HK-2 (cell line): ENCODE measurements around the gene LRRC7.
"Not testable (repeated sequence)": the region's sequence is repeated elsewhere in the genome, so short reads cannot be mapped to it uniquely, and the experiment has no call there.

ENCODE experiments used
- DNase-seq: peaks from one replicate; pipeline ENCODE4 v3.0.0-alpha.2; 2018; ENCODE audit not compliant: unreplicated experiment

LRRC7 gene

DNA sequence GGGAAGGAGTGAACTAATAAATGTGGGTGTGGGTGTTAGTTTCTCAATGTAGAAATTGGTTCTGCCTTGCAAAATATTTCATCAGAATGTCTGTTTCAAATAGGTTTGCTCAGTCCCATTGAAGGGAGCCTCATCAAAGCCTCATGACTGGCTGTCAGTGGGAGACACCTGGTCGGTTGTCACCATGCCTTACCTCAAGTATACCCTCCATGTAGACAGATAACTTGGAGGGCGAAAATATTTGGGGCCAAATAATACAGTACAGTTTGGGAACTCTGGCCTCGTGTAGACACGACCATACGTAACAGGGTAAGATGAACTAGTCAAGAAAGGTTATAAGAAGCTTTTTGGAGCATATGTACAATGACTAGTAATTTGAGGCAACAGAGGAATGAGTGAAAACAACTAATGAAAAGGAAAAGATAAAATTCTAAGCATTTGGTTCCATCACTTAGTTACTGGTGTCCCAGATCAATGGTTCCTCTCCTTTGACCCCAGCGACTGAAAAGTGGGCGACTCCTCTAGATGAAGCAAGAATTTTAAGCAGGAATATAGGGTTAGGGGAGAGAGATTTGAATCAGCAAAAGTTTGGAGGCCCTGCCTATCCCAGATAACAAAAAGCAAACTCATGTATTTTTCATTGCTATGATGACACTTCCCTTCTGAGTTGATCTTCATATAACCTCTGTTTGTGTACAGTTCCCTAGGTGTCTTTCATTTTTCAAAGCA lies 473.8 kb downstream of the LRRC7 start:
- DNase-seq = no peak

DNA sequence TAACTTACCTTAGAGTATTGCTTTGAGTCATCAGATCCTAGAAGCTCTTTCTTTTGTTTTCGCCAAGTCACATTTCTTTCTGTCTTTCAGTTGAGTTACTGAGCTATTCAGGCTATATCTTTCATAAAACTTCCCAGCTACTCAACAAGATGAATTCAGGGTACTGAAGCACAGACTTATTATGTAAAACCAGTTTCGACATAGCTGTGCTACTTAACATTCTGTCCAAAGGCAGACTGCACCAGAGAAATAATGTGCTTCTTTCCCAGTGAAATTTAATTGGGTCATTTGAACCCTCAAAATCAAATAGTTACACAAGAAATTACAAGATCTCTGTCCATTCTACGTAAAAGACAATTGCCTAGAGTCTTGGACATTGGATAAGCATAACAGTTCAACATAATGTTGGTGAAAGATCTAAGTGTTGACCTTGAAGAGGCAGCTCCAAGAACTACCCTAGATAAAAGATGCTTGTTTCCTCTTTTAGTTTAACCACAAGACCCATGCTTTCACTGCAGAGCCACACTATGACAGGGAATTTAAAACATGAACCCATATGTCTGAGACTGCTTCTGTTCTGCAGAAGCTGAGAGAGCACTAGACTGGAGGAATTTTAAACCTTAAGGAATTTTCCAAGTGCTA lies 474.5 kb downstream of the LRRC7 start:
- no peak for DNase-seq

DNA sequence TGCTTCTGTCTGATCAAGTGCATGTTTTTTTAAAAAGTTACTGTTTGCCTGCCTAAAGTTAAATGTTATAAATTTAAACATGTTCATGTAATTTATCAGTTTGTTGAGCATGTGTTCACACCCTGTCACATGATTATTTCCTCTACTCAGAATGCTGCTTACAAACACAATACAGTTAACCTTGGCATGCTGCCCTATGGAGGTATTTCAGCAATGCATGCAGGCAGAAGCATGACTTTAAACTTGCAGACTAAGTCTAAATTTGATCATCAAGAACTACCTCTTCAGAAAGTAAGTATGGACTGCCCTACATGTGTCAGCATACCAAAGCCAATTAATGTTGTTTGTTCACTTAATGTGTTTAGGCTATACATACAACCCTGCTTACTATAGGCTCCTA lies 476.1 kb downstream of the LRRC7 start:
- no peak for DNase-seq

DNA sequence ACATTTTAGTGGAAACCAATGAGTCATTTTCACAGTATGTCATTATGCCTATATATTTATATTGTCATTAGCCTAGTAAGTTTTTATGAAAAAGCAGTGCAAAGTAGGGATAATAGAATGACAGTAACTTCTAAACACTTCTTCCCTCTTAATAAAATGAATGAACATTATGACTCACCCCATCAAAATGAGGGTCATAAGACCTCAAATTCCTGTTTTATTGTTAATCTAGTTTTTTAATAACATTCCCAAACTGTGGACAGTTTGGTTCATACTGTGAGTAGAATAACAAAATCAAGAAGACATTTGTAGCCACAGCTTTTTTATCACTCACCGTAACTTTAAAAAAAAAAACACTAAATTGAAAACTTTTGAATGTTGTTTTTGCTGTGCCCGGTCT lies 477.1 kb downstream of the LRRC7 start:
- no peak for DNase-seq

DNA sequence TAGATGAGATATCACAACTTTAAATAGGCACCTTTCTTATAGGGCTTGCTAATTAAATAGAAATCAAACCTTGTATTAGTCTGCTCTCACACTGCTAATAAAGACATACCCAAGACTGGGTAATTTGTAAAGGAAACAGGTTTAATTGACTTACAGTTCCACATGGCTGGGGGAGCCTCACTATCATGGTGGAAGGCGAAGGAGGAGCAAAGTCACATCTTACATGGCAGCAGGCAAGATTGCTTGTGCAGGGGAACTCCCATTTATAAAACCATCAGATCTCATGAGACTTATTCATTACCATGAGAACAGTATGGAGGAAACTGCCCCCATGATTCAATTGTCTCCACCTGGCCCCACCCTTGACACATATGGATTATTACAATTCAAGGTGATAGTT lies 477.9 kb downstream of the LRRC7 start:
- not testable (repeated sequence) for DNase-seq

DNA sequence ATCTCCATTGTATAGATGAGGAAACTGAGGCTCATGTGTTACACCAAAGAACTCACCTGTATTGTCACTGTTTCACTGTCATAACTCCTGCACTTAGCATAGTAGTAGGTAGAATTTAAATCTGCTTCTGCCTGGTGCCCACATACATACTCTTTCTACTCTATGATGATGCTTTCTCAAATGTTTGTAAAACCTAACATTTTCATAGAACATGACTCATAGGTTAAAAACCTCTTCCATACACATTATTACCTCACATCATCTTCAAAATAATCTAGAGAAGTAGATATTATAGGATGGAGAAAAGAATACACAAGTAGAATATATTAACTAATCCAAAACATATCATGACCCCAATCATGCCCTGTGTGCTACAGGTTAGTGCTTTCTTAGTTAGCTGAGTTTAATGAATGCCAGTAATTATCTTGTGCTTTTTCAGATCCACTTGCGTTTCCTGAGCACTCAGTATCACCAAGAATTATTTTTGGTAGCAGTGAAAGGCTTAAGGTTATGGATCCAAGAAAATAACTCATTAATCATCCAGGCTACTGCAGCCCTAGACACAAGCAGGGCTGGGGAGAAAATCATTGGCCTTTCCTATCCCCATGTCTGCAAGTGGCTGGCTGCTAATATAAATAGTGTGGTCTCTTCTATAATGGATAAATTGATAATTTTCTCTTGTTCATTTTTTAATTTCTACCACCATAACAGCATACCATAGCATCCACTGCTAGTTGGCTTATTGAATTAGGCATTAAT lies 480.8 kb downstream of the LRRC7 start:
- no peak for DNase-seq

DNA sequence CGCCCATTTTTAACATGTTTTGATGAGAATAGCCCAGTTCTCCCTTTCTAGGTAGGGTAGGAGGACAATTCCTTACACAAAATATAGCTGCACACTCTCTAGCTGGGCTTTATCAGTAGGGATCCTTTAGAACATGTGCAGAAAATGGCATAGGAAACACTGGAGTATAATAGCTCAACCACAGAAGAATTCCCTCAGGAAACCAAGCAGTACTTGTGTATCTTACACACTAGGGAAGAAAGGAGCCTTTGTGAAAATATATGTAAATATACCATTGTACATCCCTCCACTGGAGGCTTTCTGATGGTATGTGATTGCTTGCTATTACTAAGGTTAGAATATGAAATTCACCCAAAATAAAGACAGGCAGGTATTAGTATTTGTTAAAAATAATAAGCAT lies 484.2 kb downstream of the LRRC7 start:
- no peak for DNase-seq

DNA sequence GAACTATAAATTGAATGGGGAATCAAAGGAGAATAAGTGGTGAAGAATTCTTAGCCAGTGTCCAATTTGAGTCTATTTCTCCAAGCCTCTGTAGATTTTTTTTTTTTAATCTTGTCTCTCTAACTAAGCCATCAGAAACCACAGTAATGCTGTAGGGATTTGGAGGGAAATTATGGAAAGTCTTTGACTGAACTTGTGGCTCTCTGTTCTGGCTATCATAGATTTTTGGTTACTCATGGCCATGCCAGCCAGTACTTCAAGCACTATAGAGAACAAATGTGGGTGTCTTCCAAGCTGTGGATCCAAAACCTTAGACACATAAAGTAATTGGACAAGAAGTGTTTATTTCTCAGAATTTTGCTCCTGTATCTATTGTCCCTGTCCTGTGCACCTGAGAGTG lies 489.8 kb downstream of the LRRC7 start:
- no peak for DNase-seq

DNA sequence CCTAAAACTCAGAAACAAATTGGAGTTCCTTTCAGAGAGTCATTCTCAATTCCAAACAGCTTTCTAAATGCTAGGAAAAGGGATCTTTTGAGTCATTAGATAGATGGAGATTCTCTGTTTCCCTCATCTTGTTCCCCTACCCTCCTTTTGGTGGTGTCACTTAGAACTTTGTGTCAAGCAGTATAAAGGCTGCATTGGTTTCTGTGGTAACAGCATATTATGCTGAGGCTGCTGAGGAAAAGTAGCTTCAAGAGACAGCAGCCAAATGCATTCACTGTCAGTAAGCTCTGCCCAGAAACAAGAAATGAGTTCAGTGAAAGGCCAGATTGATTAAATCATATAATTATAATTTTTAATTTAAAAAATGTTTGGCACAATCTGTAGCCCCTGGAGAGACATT lies 493.5 kb downstream of the LRRC7 start:
- DNase-seq = no peak

DNA sequence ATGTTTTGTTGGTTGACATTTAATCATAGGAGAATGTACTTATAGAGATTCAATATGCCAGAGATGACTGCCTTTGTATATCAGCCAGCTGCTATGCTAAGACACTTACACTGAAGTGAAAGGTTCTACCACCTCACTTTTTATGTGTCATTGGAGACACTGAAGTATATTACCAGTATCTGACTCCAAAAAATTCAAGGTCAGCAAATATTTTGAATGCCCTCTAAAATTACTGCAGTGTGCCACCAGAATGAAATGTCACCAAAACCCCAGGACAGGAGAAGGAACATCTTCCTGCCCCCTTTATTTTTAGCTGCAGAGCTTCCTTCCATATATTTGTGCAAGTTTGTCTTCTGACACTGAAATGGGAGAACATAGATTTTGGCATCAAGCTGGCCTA lies 496.1 kb downstream of the LRRC7 start:
- no peak for DNase-seq

DNA sequence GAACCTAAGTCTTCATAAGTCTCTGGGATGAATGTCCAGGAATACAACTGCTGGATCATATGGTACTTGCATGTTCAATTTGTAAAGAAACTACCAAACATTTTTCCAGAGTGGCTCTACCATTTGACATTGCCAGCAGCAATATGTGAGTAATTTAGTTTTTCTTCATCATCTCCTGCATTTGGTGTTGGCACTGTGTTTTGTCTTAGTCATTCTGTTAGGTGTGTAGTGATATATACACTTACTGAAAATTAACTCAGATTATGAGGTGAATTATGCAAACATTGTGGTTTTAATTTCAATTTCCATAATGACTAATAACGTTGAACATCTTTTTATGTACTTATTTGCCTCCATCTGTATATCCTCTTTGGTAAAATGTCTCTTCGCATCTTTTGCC lies 499.0 kb downstream of the LRRC7 start:
- no peak for DNase-seq

DNA sequence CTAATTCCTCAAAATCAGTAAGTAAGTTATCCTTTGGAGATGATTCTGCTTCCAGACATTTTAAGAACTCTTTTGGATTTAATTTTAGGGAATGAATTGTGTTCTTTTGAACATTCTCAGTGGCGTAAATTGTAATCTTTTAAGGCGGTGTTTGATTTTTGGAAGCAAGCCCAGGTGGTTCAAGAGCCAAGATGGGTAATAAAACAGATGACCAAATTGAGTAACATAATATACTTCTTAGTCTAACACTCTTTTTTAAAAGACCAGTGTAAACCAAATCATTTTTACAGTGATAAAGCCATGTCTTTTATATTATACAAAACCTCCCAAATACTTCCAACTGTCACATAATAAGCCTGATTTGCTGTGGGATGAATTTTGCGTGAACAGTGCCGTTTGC lies 503.9 kb downstream of the LRRC7 start:
- DNase-seq = no peak

DNA sequence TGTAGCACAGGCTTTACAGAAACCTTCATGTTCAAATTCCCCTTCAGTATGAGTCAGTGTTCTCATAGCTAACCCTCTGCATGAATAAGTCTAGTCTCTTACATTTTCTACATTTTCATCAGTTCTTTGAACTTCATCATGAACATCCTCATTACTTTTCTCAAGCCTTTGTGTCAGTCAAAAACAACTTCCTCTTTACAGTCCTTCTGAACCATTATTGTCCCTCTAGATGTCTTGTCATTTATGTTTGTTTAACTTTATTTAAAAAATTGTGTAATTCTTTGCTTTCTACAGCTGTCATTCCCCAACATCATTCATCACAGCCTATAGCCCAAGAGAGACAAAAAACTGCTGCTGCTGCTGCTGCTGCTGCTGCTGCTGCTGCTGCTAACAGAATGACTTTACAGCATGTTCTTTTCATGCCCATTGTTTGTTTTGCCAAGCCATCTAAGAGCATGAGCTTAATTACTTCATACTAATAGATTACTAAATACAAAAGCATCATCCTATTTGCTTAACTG lies 504.6 kb downstream of the LRRC7 start:
- DNase-seq = no peak

DNA sequence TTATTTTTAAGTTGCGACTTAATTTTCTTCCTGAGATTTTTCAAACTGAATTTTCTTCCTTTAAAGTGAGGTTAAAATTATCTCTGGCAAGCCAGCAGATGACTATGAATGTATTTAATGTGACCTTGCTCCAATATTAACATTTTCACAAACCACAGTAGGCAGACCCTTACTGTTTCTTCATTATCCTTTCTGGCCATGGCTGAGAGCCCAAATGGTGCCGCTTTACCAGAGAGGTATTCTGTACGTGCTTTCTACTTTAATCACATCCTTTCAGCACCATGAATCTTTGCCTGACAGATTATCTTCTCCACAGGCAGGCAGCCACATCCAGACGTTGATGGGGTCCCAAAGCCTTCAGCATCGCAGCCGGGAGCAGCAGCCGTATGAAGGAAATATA lies 508.0 kb downstream of the LRRC7 start:
- DNase-seq = no peak

DNA sequence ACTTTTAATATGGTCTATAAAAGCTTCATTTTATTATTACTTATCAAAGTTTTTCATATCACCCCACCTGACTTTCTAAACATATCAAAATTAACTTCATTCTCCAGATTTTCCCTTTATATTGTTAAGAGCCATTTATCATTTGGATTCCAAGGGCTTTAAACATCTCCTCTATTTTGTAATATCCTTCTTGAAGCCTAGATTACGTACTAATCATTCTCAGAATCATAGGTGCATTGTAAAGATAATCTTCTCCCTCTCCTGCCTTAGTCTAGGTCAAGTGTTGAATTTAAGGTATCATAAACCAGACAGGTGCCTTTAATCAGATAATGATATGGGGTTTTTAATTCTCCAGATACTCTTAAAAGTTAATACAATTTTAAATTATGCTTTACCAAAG lies 509.3 kb downstream of the LRRC7 start:
- DNase-seq = no peak

DNA sequence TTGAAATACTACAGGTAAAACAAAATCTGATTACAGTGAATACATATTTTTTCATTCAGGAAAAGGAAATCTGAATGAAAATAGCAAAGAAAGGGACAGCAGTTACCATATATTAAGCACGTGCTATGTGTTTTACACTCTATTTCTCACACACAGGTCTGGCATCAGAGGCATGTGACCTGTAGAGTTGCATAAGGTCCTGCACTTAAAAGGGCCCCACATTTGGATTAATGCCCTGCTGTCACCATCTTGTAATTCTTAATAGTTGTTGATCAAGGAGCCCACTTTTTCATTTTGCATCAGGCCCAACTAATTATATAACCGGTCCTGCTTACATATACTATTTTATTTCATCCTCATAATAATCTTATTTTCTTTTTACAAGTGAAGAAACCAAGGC lies 511.8 kb downstream of the LRRC7 start:
- no peak for DNase-seq

DNA sequence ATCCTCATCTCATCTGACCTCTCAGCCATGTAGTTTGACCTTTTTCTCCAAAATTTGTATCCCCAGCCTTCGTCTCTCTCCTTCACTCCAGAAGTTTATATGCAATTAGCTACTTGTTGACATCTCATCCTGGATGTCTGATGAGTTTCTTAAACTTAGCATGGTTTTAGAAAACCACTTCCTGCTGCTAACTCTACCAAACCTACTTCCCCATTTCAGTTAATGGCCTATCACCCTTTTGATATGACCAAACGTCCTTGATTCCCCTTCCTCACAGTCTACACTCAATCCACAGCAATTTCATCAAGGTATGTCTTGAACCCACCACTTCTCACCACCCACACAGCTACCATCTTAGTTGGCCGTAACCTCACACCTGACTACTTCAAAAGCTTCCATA lies 515.8 kb downstream of the LRRC7 start:
- DNase-seq = no peak

DNA sequence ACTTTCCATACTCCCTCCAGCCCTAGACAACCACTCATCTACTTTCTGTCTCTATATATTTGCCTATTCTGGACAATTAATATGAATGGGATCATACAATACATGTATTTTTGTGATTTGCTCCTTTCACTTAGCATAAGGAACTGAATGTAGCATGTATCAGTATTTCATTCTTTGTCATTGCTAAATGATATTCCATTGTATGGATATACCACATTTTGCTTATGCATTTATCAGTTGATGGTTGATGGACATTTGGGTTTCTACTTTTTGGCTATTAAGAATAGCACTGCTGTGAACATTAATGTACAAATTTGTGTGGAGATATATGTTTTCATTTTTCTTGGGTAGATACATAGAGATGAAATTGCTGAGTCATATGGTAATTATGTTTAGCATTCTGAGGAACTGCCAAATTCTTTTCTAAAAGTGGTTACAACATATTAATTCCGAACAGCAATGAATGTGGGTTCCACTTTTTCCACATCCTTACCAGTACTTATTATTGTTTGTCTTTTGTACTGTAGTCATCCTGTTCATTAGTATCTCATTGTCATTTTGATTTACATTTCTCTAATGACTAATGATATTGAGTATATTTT lies 516.7 kb downstream of the LRRC7 start:
- DNase-seq = no peak

DNA sequence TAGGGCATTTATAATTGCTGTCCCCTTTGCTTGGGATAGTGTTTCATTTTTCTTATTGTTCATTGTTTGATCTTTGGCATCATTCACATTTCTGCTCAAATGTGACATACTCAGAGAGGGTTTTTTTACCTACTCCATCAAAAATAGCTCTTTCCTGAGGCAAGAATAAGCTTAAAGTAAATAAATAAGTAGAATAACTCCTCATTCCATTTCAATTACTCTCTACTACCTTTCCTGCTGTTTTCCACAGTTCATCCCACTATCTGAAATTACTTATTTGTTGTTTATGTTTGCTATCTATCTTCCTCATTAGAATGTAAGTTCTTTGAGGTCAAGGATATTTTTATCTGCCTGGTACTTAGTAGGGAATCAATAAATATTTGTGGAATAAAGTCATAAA lies 517.8 kb downstream of the LRRC7 start:
- DNase-seq = no peak

DNA sequence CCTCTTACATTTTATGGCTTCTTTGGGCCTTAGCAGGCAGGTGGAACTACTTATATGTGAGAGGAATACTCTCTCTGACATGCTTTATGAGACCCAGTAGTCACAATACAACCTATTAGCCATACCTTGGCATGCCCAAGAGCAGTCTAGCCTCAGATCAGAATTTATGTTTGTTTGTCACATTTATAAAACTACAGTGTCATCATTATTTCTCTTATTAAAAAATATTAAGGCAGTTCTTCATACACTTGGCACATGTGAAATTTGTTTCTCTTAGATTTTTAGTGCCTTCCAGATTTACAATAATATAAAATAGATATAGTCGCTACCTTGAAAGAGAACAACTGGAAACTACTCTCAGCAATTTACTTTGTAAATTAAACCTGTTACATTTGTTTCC lies 519.2 kb downstream of the LRRC7 start:
- no peak for DNase-seq

DNA sequence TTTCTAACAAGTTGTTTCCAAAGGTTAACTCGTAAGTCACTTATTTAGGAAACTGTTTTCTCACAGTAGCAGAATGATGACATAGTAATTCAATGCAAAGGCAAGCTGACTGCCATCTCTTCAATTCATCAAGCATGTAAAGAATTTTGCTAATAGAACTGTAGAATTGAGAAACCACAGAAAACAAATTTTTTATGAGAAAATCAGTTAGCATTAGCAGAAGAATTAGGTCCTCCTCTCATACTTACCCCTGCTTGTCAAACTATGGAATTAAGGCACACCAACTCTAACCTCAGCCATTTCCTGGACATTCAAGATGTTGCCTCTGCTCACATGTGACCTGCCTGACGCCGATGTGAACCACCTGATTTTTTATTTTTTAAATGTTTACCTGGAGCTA lies 522.4 kb downstream of the LRRC7 start:
- no peak for DNase-seq

DNA sequence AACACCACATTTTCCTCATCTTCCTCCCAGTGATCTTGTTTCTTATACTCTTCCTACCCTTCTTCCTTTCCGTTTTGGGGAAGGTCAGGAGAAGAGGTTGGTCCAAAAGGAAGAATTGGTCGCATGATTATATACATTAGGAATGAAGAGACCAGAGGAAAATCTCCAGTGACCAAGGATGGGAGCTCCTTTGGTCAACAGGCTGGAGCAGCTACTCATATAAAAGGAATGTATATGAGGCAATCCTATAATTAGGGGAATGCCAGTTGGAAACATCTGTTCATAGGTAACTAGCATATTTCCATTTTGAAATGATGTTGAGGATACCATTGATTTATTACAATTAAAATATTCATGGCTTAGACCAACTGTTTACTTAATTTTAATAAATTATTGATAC lies 523.2 kb downstream of the LRRC7 start:
- DNase-seq = no peak

DNA sequence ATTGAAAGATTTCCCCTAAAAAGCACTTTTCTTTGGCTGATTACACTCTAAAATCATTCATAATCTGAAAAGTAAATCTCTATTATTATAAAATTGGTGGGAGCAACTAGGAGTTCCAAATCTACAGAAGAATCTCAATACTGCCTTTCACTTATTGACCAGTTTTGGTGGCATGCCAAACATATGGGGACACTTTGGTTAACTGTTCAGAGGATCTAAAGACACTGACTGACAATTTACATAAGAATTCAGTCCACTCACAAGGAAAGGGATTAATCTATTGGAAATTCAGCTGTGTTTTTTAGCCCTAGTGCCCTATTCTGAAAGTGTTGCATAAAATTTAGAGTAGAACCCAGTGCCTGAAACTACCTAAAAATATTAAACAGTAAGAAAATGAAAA lies 524.1 kb downstream of the LRRC7 start:
- no peak for DNase-seq
